Activated CD4-positive, alpha-beta T cell treated with anti-CD3 and anti-CD28 coated beads, Interleukin-2, Interleukin-6, amounts not matched to agents 100 ng/mL and 50 ng/mL, durations not matched to agents 16 hours and 8 hours (primary cell): Measurements from ENCODE around the gene VOPP1.
A peak's percentile ranks its signal among the peaks of the same experiment; 100 is the strongest.

Experiments used
- DNase-seq: peaks from one replicate; pipeline ENCODE4 v3.0.0-alpha.2; 2020

The VOPP1 gene

GRCh38 chr7:55458351-55458750 is 114.0 kb downstream of the VOPP1 start:
- no peak for DNase-seq

GRCh38 chr7:55457801-55458200 is 114.5 kb downstream of the VOPP1 start:
- DNase-seq, result no peak

GRCh38 chr7:55452971-55453370 is 119.3 kb downstream of the VOPP1 start:
- no peak for DNase-seq

GRCh38 chr7:55449992-55450535 is 122.2 kb downstream of the VOPP1 start:
- no peak for DNase-seq

- no peak for DNase-seq
These were observed 122.9 kb downstream of the VOPP1 start for GRCh38 chr7:55449205-55449991.

GRCh38 chr7:55448526-55448925 is 123.8 kb downstream of the VOPP1 start:
- DNase-seq, result no peak

GRCh38 chr7:55444786-55445185 is 127.5 kb downstream of the VOPP1 start:
- no peak for DNase-seq

GRCh38 chr7:55441774-55442522 is 130.4 kb downstream of the VOPP1 start:
- DNase-seq, result no peak

- no peak for DNase-seq
These were observed 131.3 kb downstream of the VOPP1 start for GRCh38 chr7:55441002-55441401.

GRCh38 chr7:55440040-55440690 is 132.1 kb downstream of the VOPP1 start:
- DNase-seq, result no peak

GRCh38 chr7:55439627-55440026 is 132.7 kb downstream of the VOPP1 start:
- no peak for DNase-seq

- DNase-seq, result no peak
These were observed 133.4 kb downstream of the VOPP1 start for GRCh38 chr7:55438757-55439525.

GRCh38 chr7:55438085-55438756 is 134.1 kb downstream of the VOPP1 start:
- no peak for DNase-seq

- no peak for DNase-seq
These were observed 134.9 kb downstream of the VOPP1 start for GRCh38 chr7:55437375-55437774.

- no peak for DNase-seq
These were observed 135.8 kb downstream of the VOPP1 start for GRCh38 chr7:55436457-55436856.

GRCh38 chr7:55435466-55435865 is 136.8 kb downstream of the VOPP1 start:
- DNase-seq, result no peak

GRCh38 chr7:55432939-55433784 is 139.1 kb downstream of the VOPP1 start:
- peak; percentile 47 for DNase-seq

- DNase-seq, result no peak
These were observed 139.8 kb downstream of the VOPP1 start for GRCh38 chr7:55432506-55432905.

- DNase-seq, result no peak
These were observed 140.4 kb downstream of the VOPP1 start for GRCh38 chr7:55431898-55432297.

- DNase-seq, result no peak
These were observed 142.3 kb downstream of the VOPP1 start for GRCh38 chr7:55429835-55430499.

- DNase-seq, result no peak
These were observed 144.5 kb downstream of the VOPP1 start for GRCh38 chr7:55427800-55428199.
